Neural cell (in vitro differentiated cells): ENCODE data around the gene NEURL4. TPM values are rescaled to one million over a fixed set of nuclear protein-coding genes. Genes with fewer than 3 reads are reported as not detected.

Source experiments
- H2AFZ ChIP-seq: fragments of 200-600, 300-800 bp; sonication (generic), shearing (Covaris generic); 2 replicates; pipeline ENCODE4 v1.6.0; 2014; ENCODE audit warnings: low read depth, mild to moderate bottlenecking, antibody characterized with exemption, low read length, moderate library complexity
- H3F3A ChIP-seq: fragments of 200-600 bp; shearing (Covaris generic); 2 replicates; pipeline ENCODE4 v1.6.1; 2016; ENCODE audit warnings: mild to moderate bottlenecking, moderate library complexity, mixed read lengths, antibody characterized with exemption, low read length; ENCODE audit not compliant: insufficient read depth, poor library complexity, severe bottlenecking
- H3K27ac ChIP-seq: fragments of 200-600, 300-800 bp; sonication (generic), shearing (Covaris generic); 2 replicates; pipeline ENCODE4 v1.5.1; 2014; ENCODE audit warnings: mild to moderate bottlenecking, low read length, moderate library complexity
- H3K27me3 ChIP-seq: fragments of 300-800, 200-600 bp; sonication (generic), shearing (Covaris generic); 2 replicates; pipeline ENCODE4 v1.6.0; 2014; ENCODE audit warnings: mild to moderate bottlenecking, low read depth, low read length, moderate library complexity; ENCODE audit not compliant: insufficient read depth
- H3K36me3 ChIP-seq: fragments of 300-800, 200-600 bp; sonication (generic), shearing (Covaris generic); 2 replicates; pipeline ENCODE4 v1.5.1; 2014; ENCODE audit warnings: mild to moderate bottlenecking, antibody characterized with exemption, low read length, moderate library complexity; ENCODE audit not compliant: insufficient read depth
- H3K4me2 ChIP-seq: fragments of 300-800, 200-600 bp; sonication (generic), shearing (Covaris generic); 2 replicates; pipeline ENCODE4 v1.6.0; 2014; ENCODE audit warnings: mild to moderate bottlenecking, low read length
- H3K4me3 ChIP-seq: fragments of 300-800, 200-600 bp; sonication (generic), shearing (Covaris generic); 2 replicates; pipeline ENCODE4 v1.5.1; 2014; ENCODE audit warnings: mild to moderate bottlenecking, low read length, moderate library complexity
- H3K79me2 ChIP-seq: fragments of 200-600 bp; shearing (Covaris generic); replicated peaks from 2 replicates; pipeline ENCODE4 v1.6.0; 2014; ENCODE audit warnings: mild to moderate bottlenecking, low read length, moderate library complexity; ENCODE audit not compliant: insufficient read depth
- H3K9ac ChIP-seq: fragments of 300-800, 200-600 bp; sonication (generic), shearing (Covaris generic); 2 replicates; pipeline ENCODE4 v1.6.1; 2016; ENCODE audit warnings: mild to moderate bottlenecking, low read length, mixed read lengths
- H3K9me2 ChIP-seq: fragments of 200-600 bp; shearing (Covaris generic); 2 replicates; pipeline ENCODE4 v1.6.1; 2016; ENCODE audit warnings: mild to moderate bottlenecking, low read length, mixed read lengths; ENCODE audit not compliant: insufficient read depth
- H3K9me3 ChIP-seq: fragments of 200-600, 300-800 bp; sonication (generic), shearing (Covaris generic); 2 replicates; pipeline ENCODE4 v1.6.1; 2016; ENCODE audit warnings: mild to moderate bottlenecking, mixed run types, low read length, moderate library complexity, mixed read lengths
- H4K20me1 ChIP-seq: fragments of 200-600 bp; shearing (Covaris generic); 2 replicates; pipeline ENCODE4 v1.6.1; 2016; ENCODE audit warnings: mild to moderate bottlenecking, mixed run types; ENCODE audit not compliant: insufficient read depth
- EP300 ChIP-seq: fragments of 450-650 bp; conservative IDR thresholded peaks from 2 replicates; pipeline ENCODE4 v1.6.1; 2014; ENCODE audit warnings: antibody characterized with exemption, mild to moderate bottlenecking, moderate library complexity; ENCODE audit not compliant: poor library complexity, severe bottlenecking
- EZH2 ChIP-seq: fragments of 200-600, 300-800 bp; shearing (Covaris generic), sonication (generic); IDR thresholded peaks from 2 replicates; pipeline ENCODE4 v1.6.1; 2014; ENCODE audit warnings: antibody characterized with exemption, low read length, borderline replicate concordance, mild to moderate bottlenecking; ENCODE audit not compliant: insufficient read depth, poor library complexity, severe bottlenecking
- MXI1 ChIP-seq: fragments of 450-650 bp; conservative IDR thresholded peaks from 2 replicates; pipeline ENCODE4 v1.6.1; 2014; ENCODE audit warnings: antibody characterized with exemption, mild to moderate bottlenecking; ENCODE audit not compliant: poor library complexity, severe bottlenecking
- POLR2AphosphoS5 ChIP-seq: IDR thresholded peaks from 2 replicates; pipeline ENCODE4 v1.6.1; 2012
- RAD21 ChIP-seq: fragments of 450-650 bp; conservative IDR thresholded peaks from 2 replicates; pipeline ENCODE4 v1.6.1; 2014; ENCODE audit warnings: antibody characterized with exemption, mild to moderate bottlenecking, moderate library complexity
- SMC3 ChIP-seq: fragments of 450-650 bp; conservative IDR thresholded peaks from 2 replicates; pipeline ENCODE4 v1.6.1; 2014; ENCODE audit warnings: antibody characterized with exemption, mild to moderate bottlenecking, moderate library complexity; ENCODE audit not compliant: poor library complexity
- TAF1 ChIP-seq: IDR thresholded peaks from 2 replicates; pipeline ENCODE4 v1.6.1; 2012; ENCODE audit warnings: low read depth
- polyA plus RNA-seq: library from polyadenylated mRNA; depleted of rRNA; stranded (reverse); fragments of >200 nt; gene quantifications from 2 replicates; pipeline ENCODE4 v1.2.3, GENCODE V29; 2014
- TF ChIP-seq, protein P1 (sequence below): fragments of 450-650 bp; IDR thresholded peaks from 2 replicates; pipeline ENCODE4 v1.5.1; 2014; ENCODE audit warnings: antibody characterized with exemption, mild to moderate bottlenecking, moderate library complexity; ENCODE audit not compliant: poor library complexity, severe bottlenecking
- TF ChIP-seq, protein P2 (sequence below): IDR thresholded peaks from 2 replicates; pipeline ENCODE4 v1.6.1; 2012; ENCODE audit warnings: borderline replicate concordance

The NEURL4 gene
- polyA plus RNA-seq, 1 donor from 2014 or later = 58.4 TPM

DNA sequence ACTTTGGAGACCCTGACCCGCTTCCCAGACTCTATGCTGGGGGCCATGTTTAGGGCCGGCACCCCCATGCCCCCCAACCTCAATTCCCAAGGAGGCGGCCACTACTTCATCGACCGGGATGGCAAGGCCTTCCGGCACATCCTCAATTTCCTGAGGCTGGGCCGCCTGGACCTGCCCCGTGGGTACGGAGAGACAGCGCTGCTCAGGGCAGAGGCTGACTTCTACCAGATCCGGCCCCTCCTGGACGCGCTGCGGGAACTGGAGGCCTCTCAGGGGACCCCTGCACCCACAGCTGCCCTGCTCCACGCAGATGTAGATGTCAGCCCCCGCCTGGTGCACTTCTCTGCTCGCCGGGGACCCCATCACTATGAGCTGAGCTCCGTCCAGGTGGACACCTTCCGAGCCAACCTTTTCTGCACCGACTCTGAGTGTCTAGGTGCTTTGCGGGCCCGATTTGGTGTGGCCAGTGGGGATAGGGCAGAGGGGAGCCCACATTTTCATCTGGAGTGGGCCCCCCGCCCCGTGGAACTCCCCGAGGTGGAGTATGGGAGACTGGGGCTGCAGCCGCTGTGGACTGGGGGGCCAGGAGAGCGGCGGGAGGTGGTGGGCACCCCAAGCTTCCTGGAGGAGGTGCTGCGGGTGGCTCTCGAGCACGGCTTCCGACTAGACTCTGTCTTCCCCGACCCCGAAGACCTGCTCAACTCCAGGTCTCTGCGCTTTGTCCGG lies 23.9 kb upstream of the NEURL4 start:
- Histone ChIP-seq H3K27ac (no peak overlapping the region), H3K79me2 (peaks cover 3% of the 10 kb centered on the region), H4K20me1 (no peaks in the 10 kb centered on the region), H3K36me3 (no peaks in the 10 kb centered on the region), H3K9ac (no peak overlapping the region), H2AFZ (no peak overlapping the region), H3K27me3 (no peaks in the 10 kb centered on the region), H3K9me2 (no peaks in the 10 kb centered on the region), H3F3A (no peaks in the 10 kb centered on the region), H3K4me3 (peak overlapping the region; percentile 92), H3K9me3 (no peaks in the 10 kb centered on the region), H3K4me2 (no peak overlapping the region)
- TF ChIP-seq SMC3 (no peak), RAD21 (no peak), EP300 (no peak), TAF1 (no peak), EZH2 (no peak), POLR2AphosphoS5 (no peak)

DNA sequence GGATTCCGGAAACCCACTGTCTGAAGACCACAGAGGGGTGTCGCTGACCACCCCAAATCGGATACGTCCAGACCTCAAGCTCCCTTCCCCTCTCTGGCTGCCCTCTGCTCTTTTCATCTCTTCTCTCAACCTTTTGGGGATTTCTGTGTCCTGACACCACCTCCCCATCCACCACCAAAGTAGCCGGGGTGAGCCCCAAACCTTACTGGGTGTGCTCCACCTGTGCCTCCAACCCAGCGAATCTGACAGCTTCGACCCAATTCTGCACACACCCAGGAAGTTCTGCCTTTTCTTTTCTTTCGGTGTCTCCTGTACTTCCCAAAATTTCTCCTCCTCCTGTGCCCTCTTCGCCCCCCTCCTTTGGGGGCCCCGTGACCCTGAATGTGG lies 23.4 kb upstream of the NEURL4 start:
- Histone ChIP-seq H3K27me3 (no peaks in the 10 kb centered on the region), H3K4me2 (peak overlapping the region; percentile 30), H3K9me2 (no peaks in the 10 kb centered on the region), H3K4me3 (peak overlapping the region; percentile 92), H3K79me2 (peaks cover 3% of the 10 kb centered on the region), H3K9me3 (no peaks in the 10 kb centered on the region), H2AFZ (no peak overlapping the region), H3F3A (no peaks in the 10 kb centered on the region), H3K36me3 (no peaks in the 10 kb centered on the region), H3K27ac (peak overlapping the region; percentile 78), H4K20me1 (no peaks in the 10 kb centered on the region), H3K9ac (peak overlapping the region; percentile 89)
- TF ChIP-seq, protein P1, sequence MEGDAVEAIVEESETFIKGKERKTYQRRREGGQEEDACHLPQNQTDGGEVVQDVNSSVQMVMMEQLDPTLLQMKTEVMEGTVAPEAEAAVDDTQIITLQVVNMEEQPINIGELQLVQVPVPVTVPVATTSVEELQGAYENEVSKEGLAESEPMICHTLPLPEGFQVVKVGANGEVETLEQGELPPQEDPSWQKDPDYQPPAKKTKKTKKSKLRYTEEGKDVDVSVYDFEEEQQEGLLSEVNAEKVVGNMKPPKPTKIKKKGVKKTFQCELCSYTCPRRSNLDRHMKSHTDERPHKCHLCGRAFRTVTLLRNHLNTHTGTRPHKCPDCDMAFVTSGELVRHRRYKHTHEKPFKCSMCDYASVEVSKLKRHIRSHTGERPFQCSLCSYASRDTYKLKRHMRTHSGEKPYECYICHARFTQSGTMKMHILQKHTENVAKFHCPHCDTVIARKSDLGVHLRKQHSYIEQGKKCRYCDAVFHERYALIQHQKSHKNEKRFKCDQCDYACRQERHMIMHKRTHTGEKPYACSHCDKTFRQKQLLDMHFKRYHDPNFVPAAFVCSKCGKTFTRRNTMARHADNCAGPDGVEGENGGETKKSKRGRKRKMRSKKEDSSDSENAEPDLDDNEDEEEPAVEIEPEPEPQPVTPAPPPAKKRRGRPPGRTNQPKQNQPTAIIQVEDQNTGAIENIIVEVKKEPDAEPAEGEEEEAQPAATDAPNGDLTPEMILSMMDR = peak; percentile 30
- TF ChIP-seq EZH2 = no peak
- TF ChIP-seq TAF1 = no peak

DNA sequence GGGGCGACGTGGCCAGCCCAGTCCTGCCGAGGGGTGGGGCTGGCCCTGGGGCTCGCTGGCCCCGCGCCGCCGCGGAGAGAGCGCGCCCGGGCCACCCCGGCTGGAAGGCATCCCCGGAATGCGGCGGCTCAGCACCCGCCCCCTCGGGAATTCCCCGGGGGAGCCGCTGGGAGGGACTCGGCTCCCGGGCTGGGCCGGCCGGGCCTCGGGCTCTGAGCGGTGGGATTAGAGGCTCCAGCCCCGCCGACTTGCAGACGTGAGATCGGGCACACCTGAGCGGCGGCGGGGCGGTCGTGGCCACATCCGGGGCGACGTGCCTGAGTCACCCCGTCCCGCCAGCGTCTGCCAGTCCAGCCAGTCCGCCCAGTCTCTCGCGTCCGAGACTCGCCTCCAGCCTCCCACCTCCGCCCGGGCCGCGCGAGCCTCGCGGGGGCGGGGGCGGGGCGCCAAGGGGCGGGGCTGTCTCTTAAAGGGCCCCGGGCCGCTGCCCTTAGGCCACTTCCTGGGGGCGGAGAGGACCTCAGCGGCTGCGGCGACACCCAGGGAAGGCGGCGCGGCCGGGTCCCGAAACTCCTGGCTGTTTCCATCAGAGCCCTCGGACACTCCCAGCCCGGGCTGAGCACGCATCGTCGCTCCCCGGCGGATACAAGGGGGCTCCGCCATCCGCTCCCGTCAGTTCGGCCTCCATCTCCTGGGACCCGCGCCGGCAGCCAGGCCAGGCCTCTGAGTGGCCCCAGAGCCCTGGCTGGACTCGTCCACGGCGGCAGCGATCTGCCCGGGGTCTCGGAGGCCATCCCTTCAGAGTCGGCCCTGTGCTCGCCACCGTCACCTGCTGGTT lies 22.7 kb upstream of the NEURL4 start, which contains the start of gene KCTD11:
Gene KCTD11, plus strand, starts transcription at position 498 of the 838 bp plus-strand sequence.
- H4K20me1 ChIP-seq = no peaks in the 10 kb centered on the region
- H3K27ac ChIP-seq = peak within 1 kb of the TSS; percentile 78
- no peaks in the 10 kb centered on the region for H3K36me3 ChIP-seq
- H3K4me3 ChIP-seq = peak within 1 kb of the TSS; percentile 92
- peak within 1 kb of the TSS; percentile 83 for H2AFZ ChIP-seq
- no peaks in the 10 kb centered on the region for H3F3A ChIP-seq
- peak within 1 kb of the TSS; percentile 65 for H3K4me2 ChIP-seq
- no peaks in the 10 kb centered on the region for H3K27me3 ChIP-seq
- H3K9me3 ChIP-seq = no peaks in the 10 kb centered on the region
- H3K9ac ChIP-seq = peak within 1 kb of the TSS; percentile 89
- TF ChIP-seq, protein P1 = peak; percentile 86
- no peak for TF ChIP-seq RAD21
- peak; percentile 71 for TF ChIP-seq POLR2AphosphoS5
- no peak for TF ChIP-seq EP300
- TF ChIP-seq, protein P2, sequence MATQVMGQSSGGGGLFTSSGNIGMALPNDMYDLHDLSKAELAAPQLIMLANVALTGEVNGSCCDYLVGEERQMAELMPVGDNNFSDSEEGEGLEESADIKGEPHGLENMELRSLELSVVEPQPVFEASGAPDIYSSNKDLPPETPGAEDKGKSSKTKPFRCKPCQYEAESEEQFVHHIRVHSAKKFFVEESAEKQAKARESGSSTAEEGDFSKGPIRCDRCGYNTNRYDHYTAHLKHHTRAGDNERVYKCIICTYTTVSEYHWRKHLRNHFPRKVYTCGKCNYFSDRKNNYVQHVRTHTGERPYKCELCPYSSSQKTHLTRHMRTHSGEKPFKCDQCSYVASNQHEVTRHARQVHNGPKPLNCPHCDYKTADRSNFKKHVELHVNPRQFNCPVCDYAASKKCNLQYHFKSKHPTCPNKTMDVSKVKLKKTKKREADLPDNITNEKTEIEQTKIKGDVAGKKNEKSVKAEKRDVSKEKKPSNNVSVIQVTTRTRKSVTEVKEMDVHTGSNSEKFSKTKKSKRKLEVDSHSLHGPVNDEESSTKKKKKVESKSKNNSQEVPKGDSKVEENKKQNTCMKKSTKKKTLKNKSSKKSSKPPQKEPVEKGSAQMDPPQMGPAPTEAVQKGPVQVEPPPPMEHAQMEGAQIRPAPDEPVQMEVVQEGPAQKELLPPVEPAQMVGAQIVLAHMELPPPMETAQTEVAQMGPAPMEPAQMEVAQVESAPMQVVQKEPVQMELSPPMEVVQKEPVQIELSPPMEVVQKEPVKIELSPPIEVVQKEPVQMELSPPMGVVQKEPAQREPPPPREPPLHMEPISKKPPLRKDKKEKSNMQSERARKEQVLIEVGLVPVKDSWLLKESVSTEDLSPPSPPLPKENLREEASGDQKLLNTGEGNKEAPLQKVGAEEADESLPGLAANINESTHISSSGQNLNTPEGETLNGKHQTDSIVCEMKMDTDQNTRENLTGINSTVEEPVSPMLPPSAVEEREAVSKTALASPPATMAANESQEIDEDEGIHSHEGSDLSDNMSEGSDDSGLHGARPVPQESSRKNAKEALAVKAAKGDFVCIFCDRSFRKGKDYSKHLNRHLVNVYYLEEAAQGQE = peak; percentile 50
- no peak for TF ChIP-seq MXI1
- TF ChIP-seq SMC3 = peak; percentile 53
- no peak for TF ChIP-seq TAF1
- TF ChIP-seq EZH2 = no peak
- H3K79me2 ChIP-seq = peaks cover 3% of the 10 kb centered on the region
- no peaks in the 10 kb centered on the region for H3K9me2 ChIP-seq
